ENCODE measurements around the gene ATP6V1E1. TPM values are rescaled to one million over a fixed set of nuclear protein-coding genes. Genes with fewer than 3 reads are reported as not detected.

The ATP6V1E1 gene
- total and polyA plus RNA-seq, 2 donors from 2014 or later, result 138 to 443 TPM

DNA sequence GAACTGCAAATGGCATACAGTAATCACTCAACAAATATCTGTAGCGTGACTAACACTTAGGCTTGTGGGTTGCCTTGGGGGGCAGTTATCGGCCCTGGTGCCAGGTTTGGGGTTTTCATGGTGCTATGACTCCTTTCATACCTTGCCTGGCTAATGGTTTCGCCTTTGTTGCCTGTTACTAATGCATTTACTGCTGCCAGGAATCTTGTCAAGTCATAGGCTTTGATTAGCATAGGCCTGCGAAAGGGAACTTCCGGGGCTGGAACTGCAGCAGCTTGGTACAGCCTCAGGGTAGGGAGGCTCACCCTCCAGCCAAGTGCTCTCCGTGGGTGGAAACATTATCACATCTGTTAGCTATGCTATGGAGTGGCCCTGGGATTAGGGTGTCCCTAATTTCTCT is 52.1 kb downstream of the ATP6V1E1 start:
- Histone ChIP-seq H3K9me3 (ENCODE audit: control insufficient read depth in 2 of 3, insufficient read depth in 1 of 3, low read length in 3 of 3) (no peaks in the 10 kb centered on the region), H3K9ac (ENCODE audit: low read length in 3 of 3) (no peak overlapping the region), H3K27me3 (ENCODE audit: control insufficient read depth, insufficient read depth, low read length) (no peaks in the 10 kb centered on the region), H3K27ac (ENCODE audit: low read depth in 2 of 2, low read length in 2 of 2) (no peak overlapping the region), H3K4me1 (ENCODE audit: control insufficient read depth in 2 of 3, insufficient read depth in 2 of 3, low read depth in 1 of 3, low read length in 3 of 3) (peaks cover 0 to 3% (median 0%) of the 10 kb centered on the region in 3 donors), H3K4me3 (ENCODE audit: low read length in 3 of 3) (no peak overlapping the region), H3K36me3 (ENCODE audit: control insufficient read depth in 2 of 3, insufficient read depth in 3 of 3, low read length in 3 of 3) (no peaks in the 10 kb centered on the region)
- FAIRE-seq (no peak), DNase-seq (peak in 1 of 5 donors; percentile 66)
- TF ChIP-seq, protein P1, sequence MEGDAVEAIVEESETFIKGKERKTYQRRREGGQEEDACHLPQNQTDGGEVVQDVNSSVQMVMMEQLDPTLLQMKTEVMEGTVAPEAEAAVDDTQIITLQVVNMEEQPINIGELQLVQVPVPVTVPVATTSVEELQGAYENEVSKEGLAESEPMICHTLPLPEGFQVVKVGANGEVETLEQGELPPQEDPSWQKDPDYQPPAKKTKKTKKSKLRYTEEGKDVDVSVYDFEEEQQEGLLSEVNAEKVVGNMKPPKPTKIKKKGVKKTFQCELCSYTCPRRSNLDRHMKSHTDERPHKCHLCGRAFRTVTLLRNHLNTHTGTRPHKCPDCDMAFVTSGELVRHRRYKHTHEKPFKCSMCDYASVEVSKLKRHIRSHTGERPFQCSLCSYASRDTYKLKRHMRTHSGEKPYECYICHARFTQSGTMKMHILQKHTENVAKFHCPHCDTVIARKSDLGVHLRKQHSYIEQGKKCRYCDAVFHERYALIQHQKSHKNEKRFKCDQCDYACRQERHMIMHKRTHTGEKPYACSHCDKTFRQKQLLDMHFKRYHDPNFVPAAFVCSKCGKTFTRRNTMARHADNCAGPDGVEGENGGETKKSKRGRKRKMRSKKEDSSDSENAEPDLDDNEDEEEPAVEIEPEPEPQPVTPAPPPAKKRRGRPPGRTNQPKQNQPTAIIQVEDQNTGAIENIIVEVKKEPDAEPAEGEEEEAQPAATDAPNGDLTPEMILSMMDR (IDR thresholded peaks at IDR 0.05; ENCODE audit: borderline replicate concordance, extremely low read depth, insufficient read depth), result no peak
- intact Hi-C loops (cut with DNase I), result no loop called here

DNA sequence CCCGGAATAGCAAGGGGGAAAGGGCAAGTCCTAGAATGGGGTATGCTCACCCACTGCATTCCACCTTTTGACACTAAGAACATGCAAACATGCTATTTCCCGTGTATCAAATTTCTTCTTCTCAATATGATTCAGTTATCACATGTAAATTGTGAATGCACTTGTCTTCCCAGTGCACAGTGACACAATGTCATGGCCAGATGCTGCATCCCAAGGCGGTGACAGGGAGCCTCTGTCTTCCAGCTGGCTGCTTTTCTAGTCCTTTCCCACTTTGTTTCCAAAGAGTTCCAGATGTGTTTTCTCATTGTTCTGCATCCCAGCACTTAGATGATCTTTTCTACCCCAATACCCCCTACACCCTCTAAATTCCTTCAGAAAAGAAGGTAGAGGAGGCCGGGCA is 52.9 kb downstream of the ATP6V1E1 start:
- FAIRE-seq, result no peak
- no peak overlapping the region for H3K27ac ChIP-seq (ENCODE audit: low read depth in 2 of 2, low read length in 2 of 2)

DNA sequence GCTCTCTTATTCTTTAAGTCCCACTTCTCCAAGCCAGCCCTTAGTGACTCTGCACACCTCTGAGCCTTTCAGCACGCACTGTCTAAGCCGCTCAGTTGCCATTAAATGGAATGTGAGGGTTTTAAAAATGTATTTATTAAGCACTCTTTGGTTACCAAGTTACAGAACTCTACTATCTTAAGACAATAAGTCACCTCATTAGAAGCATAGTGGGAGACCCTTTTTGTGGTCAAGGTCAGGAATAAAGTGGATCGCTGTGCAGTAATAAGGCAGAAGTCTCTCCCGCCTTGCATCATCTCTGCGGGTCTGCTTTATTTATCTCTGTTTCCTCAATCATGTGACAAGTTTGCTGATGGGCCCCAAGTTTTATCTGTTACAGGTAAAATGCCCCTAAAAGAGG is 53.4 kb downstream of the ATP6V1E1 start:
- Histone ChIP-seq H3K27me3 (ENCODE audit: control insufficient read depth, insufficient read depth, low read length) (no peaks in the 10 kb centered on the region), H3K4me1 (ENCODE audit: control insufficient read depth in 2 of 3, insufficient read depth in 2 of 3, low read depth in 1 of 3, low read length in 3 of 3) (peaks cover 0 to 15% (median 0%) of the 10 kb centered on the region in 3 donors), H3K9me3 (ENCODE audit: control insufficient read depth in 2 of 3, insufficient read depth in 1 of 3, low read length in 3 of 3) (no peaks in the 10 kb centered on the region), H3K27ac (ENCODE audit: low read depth in 2 of 2, low read length in 2 of 2) (no peak overlapping the region), H3K36me3 (ENCODE audit: control insufficient read depth in 2 of 3, insufficient read depth in 3 of 3, low read length in 3 of 3) (no peaks in the 10 kb centered on the region), H3K9ac (ENCODE audit: low read length in 3 of 3) (no peak overlapping the region), H3K4me3 (ENCODE audit: low read length in 3 of 3) (no peak overlapping the region)
- DNase-seq (no peak), FAIRE-seq (no peak)
- intact Hi-C loops (cut with DNase I), result no loop called here
- TF ChIP-seq, protein P1 (IDR thresholded peaks at IDR 0.05; ENCODE audit: borderline replicate concordance, extremely low read depth, insufficient read depth), result no peak

More for the DNA sequence above, 52.9 kb downstream of the ATP6V1E1 start:
- Histone ChIP-seq H3K4me3 (ENCODE audit: low read length in 3 of 3) (no peak overlapping the region), H3K4me1 (ENCODE audit: control insufficient read depth in 2 of 3, insufficient read depth in 2 of 3, low read depth in 1 of 3, low read length in 3 of 3) (peaks cover 0 to 9% (median 0%) of the 10 kb centered on the region in 3 donors), H3K9ac (ENCODE audit: low read length in 3 of 3) (no peak overlapping the region), H3K9me3 (ENCODE audit: control insufficient read depth in 2 of 3, insufficient read depth in 1 of 3, low read length in 3 of 3) (no peaks in the 10 kb centered on the region), H3K27me3 (ENCODE audit: control insufficient read depth, insufficient read depth, low read length) (no peaks in the 10 kb centered on the region), H3K36me3 (ENCODE audit: control insufficient read depth in 2 of 3, insufficient read depth in 3 of 3, low read length in 3 of 3) (no peaks in the 10 kb centered on the region)
- DNase-seq, result peak in 2 of 5 donors; percentile 12 to 34
- intact Hi-C loops (cut with DNase I), result no loop called here
- TF ChIP-seq, protein P1 (IDR thresholded peaks at IDR 0.05; ENCODE audit: borderline replicate concordance, extremely low read depth, insufficient read depth), result no peak

Data from kidney (tissue), 14 donors.